CD4-positive, alpha-beta T cell (primary cell): Measurements from ENCODE around the gene SATB2. TPM values are rescaled to one million over a fixed set of nuclear protein-coding genes. Genes with fewer than 3 reads are reported as not detected.

Experiments used
- ATAC-seq: fragments of 200-7000 bp; cut with Tn5 transposase; one replicate; pipeline ENCODE4 v1.10.0; 2022; ENCODE audit warnings: mild to moderate bottlenecking; ENCODE audit not compliant: poor library complexity
- CTCF ChIA-PET: fragments of 350-600 bp; sonication (Branson Sonifier 250); formaldehyde crosslinking; loops from one replicate; lab custom pipeline; 2021; ENCODE audit warnings: antibody characterized with exemption, inconsistent platforms; lab: Charles Lee
- POLR2A ChIA-PET: fragments of 350-600 bp; sonication (Branson Sonifier 250); formaldehyde crosslinking; loops from one replicate; lab custom pipeline; 2021; ENCODE audit warnings: antibody characterized with exemption, inconsistent platforms; lab: Charles Lee
- DNase-seq, 14 experiments: peaks; one replicate each; pipeline ENCODE4 v3.0.0-alpha.2; 2013 to 2020; ENCODE audit warnings: mixed read lengths in 2 of 14
- H3K27ac ChIP-seq, 2 donors: one replicate each; pipeline versions ENCODE4 v1.5.1 to v1.7.0; 2013; ENCODE audit warnings: low read length in 2 of 2, low read depth in 1 of 2, mild to moderate bottlenecking in 1 of 2
- H3K27me3 ChIP-seq, 2 experiments: 1 replicate in 1 of 2; 2 replicates in 1 of 2; pipeline versions ENCODE4 v1.6.1 to v1.7.0; 2013; ENCODE audit warnings: low read length in 2 of 2, control low read depth in 1 of 2, mild to moderate bottlenecking in 1 of 2, moderate library complexity in 1 of 2; ENCODE audit not compliant: insufficient read depth in 2 of 2, control insufficient read depth in 1 of 2
- H3K36me3 ChIP-seq: one replicate; pipeline ENCODE4 v1.6.1; 2013; ENCODE audit warnings: low read length, control low read depth; ENCODE audit not compliant: insufficient read depth
- H3K4me1 ChIP-seq: one replicate; pipeline ENCODE4 v1.6.1; 2013; ENCODE audit warnings: low read length, control low read depth; ENCODE audit not compliant: insufficient read depth
- H3K4me3 ChIP-seq: one replicate; pipeline ENCODE4 v1.5.1; 2013; ENCODE audit warnings: mild to moderate bottlenecking, low read length, moderate library complexity
- H3K9me3 ChIP-seq, 2 experiments: 1 replicate in 1 of 2; 2 replicates in 1 of 2; pipeline versions ENCODE4 v1.6.1 to v1.7.0; 2013; ENCODE audit warnings: low read length in 2 of 2, mild to moderate bottlenecking in 2 of 2, control low read depth in 1 of 2, moderate library complexity in 1 of 2; ENCODE audit not compliant: control insufficient read depth in 1 of 2, insufficient read depth in 1 of 2
- H3K27ac Mint-ChIP-seq: one replicate; pipeline ENCODE4 v1.8.0; 2020; ENCODE audit warnings: mixed read lengths
- H3K27me3 Mint-ChIP-seq: one replicate; pipeline ENCODE4 v1.8.0; 2021; ENCODE audit warnings: mixed read lengths
- H3K36me3 Mint-ChIP-seq: one replicate; pipeline ENCODE4 v1.8.0; 2021; ENCODE audit warnings: low read depth, mixed read lengths
- H3K4me1 Mint-ChIP-seq: one replicate; pipeline ENCODE4 v1.8.0; 2021; ENCODE audit warnings: low read depth, mixed read lengths
- H3K4me3 Mint-ChIP-seq: one replicate; pipeline ENCODE4 v1.8.0; 2020; ENCODE audit warnings: mild to moderate bottlenecking, mixed read lengths
- H3K9me3 Mint-ChIP-seq: one replicate; pipeline ENCODE4 v1.8.0; 2020; ENCODE audit warnings: mixed read lengths
- intact Hi-C, 2 experiments: fragments of 100-400 bp; cut with DNase I in 1 of 2; cut with micrococcal nuclease in 1 of 2; formaldehyde crosslinking; loops; one replicate each; pipeline versions ENCODE4 v1.15.1 to v1.9.0; 2023 to 2025; cut with DNase I, micrococcal nuclease
- total RNA-seq, 174 experiments: library from RNA in 2 of 174; stranded (reverse) in 2 of 174; gene quantifications; one replicate each; pipeline ENCODE4 v1.2.3 and lab custom pipeline; 2021 to 2026
- TF ChIP-seq, protein P1 (sequence below): fragments of 200-600 bp; IDR thresholded peaks from one replicate; pipeline ENCODE4 v1.8.0; 2022; ENCODE audit warnings: antibody characterized with exemption, mild to moderate bottlenecking

SATB2 gene
- total RNA-seq, 2 experiments from 2014 or later = not detected

DNA sequence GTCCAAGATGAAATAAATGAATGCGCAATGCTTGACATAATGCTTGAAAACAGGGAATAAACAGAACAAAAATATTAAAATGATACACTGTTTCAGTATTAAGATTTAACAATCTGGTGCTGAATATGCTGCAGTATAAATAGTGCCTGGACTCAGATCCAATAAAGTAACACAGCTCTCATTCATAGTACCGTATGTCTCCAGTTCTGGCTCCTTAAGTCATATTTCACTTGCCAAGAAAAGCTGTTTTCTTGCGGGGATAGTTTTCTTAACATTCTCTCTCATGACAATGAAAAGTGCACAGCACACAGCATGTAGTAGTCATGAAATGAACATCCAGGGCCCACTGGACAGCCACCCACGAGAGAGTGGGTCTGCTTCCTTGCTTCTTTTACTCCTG is 74.7 kb downstream of the SATB2 start:
- Histone ChIP-seq H3K27me3 (peaks cover 0 to 16% of the 10 kb centered on the region in 2 experiments), H3K9me3 (no peaks in the 10 kb centered on the region), H3K4me3 (no peak overlapping the region), H3K36me3 (no peaks in the 10 kb centered on the region), H3K27ac (no peak overlapping the region), H3K4me1 (no peaks in the 10 kb centered on the region)
- Mint-ChIP-seq H3K4me1 (no peaks in the 10 kb centered on the region), H3K27me3 (peaks cover 45% of the 10 kb centered on the region), H3K9me3 (no peaks in the 10 kb centered on the region), H3K4me3 (no peak overlapping the region), H3K27ac (no peak overlapping the region), H3K36me3 (no peaks in the 10 kb centered on the region)
- intact Hi-C loops = no loop called here
- POLR2A ChIA-PET = no interaction called here
- CTCF ChIA-PET = no interaction called here
- DNase-seq (no peak), ATAC-seq (no peak)
- TF ChIP-seq, protein P1, sequence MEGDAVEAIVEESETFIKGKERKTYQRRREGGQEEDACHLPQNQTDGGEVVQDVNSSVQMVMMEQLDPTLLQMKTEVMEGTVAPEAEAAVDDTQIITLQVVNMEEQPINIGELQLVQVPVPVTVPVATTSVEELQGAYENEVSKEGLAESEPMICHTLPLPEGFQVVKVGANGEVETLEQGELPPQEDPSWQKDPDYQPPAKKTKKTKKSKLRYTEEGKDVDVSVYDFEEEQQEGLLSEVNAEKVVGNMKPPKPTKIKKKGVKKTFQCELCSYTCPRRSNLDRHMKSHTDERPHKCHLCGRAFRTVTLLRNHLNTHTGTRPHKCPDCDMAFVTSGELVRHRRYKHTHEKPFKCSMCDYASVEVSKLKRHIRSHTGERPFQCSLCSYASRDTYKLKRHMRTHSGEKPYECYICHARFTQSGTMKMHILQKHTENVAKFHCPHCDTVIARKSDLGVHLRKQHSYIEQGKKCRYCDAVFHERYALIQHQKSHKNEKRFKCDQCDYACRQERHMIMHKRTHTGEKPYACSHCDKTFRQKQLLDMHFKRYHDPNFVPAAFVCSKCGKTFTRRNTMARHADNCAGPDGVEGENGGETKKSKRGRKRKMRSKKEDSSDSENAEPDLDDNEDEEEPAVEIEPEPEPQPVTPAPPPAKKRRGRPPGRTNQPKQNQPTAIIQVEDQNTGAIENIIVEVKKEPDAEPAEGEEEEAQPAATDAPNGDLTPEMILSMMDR = no peak

DNA sequence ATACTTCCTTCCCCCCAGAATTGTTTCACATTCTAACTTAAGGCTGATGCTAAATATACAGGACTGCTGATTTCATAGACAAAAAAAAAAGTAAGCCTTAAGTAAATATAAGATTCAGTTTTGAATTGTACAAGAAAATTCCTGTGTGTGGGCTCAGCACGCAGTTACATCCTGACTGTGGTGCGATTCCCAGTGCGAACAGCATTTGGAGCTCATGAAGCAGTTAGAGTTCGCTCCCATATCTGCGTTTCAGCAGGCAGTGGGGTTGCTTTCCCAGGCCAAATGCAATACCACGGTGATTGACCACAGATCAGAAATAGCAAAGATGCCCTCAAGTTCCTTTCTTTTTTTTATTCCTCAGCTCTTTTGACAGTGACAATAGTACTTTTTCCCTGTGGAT is 75.6 kb downstream of the SATB2 start:
- Histone ChIP-seq H3K4me3 (no peak overlapping the region), H3K27ac (no peak overlapping the region), H3K27me3 (peaks cover 0 to 16% of the 10 kb centered on the region in 2 experiments), H3K36me3 (no peaks in the 10 kb centered on the region), H3K9me3 (no peaks in the 10 kb centered on the region), H3K4me1 (no peaks in the 10 kb centered on the region)
- Mint-ChIP-seq H3K4me1 (no peaks in the 10 kb centered on the region), H3K36me3 (no peaks in the 10 kb centered on the region), H3K27ac (no peak overlapping the region), H3K27me3 (peaks cover 50% of the 10 kb centered on the region), H3K4me3 (no peak overlapping the region), H3K9me3 (no peaks in the 10 kb centered on the region)
- no peak for ATAC-seq
- POLR2A ChIA-PET = no interaction called here
- intact Hi-C loops = no loop called here
- CTCF ChIA-PET = interaction anchor here (0.6 kb wide), 1 partner anchor 104 kb away, joined by 6 read pairs; no protein-coding TSS in a partner anchor
- no peak for DNase-seq
- TF ChIP-seq, protein P1 = no peak

DNA sequence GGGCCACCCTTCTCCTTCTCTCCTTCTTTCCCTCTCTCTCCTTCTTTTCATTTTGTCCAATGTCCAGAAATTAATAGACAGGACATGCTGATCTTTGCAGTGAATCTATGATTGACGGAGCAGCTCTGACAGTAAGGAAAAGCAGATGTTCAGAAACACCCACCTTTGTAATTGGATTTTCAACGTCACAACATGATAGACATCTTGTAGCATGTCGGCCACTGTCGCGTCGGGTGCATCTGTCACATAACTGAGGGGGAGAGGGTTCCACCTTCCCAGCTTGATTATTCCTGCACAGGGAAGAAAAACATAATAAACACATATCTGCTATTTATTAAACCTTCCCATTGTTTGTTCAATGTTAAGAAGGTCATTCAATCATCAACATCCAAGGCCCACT is 76.2 kb downstream of the SATB2 start:
- ChIA-PET CTCF (interaction anchor here (0.6 kb wide), 1 partner anchor 105 kb away, joined by 6 read pairs; no protein-coding TSS in a partner anchor), POLR2A (no interaction called here)
- DNase-seq = no peak
- no peak overlapping the region for H3K27ac Mint-ChIP-seq
- intact Hi-C loops = no loop called here
- Histone ChIP-seq H3K4me1 (no peaks in the 10 kb centered on the region), H3K27me3 (peaks cover 0 to 16% of the 10 kb centered on the region in 2 experiments), H3K27ac (no peak overlapping the region), H3K4me3 (no peak overlapping the region), H3K9me3 (no peaks in the 10 kb centered on the region), H3K36me3 (no peaks in the 10 kb centered on the region)
- peaks cover 45% of the 10 kb centered on the region for H3K27me3 Mint-ChIP-seq
- no peak overlapping the region for H3K4me3 Mint-ChIP-seq
- TF ChIP-seq, protein P1 = no peak
- H3K9me3 Mint-ChIP-seq = no peaks in the 10 kb centered on the region
- no peak for ATAC-seq
- H3K36me3 Mint-ChIP-seq = no peaks in the 10 kb centered on the region
- H3K4me1 Mint-ChIP-seq = no peaks in the 10 kb centered on the region
